GM18861 (cell line): ENCODE data around the gene PECR.
A peak's percentile ranks its signal among the peaks of the same experiment; 100 is the strongest.

Experiments used
- ATAC-seq: cut with Tn5 transposase; IDR thresholded peaks from one replicate; pipeline ENCODE4 v1.9.1; 2021; ENCODE audit not compliant: unreplicated experiment

Gene PECR

GRCh38 chr2:216081487-216082116 is at the start of gene PECR, which contains the start of gene TMEM169:
PECR (minus strand) TSS chr2:216081809; CDS start chr2:216081741, 68 bp downstream.
TMEM169 (plus strand) TSS chr2:216081919; CDS start chr2:216095964, 14,045 bp downstream.
- ATAC-seq, result peak; percentile 71

- ATAC-seq, result no peak
Observed at GRCh38 chr2:216130346-216130971, 48.9 kb upstream of the PECR start.

- ATAC-seq, result no peak
Observed at GRCh38 chr2:216126943-216127342, 45.3 kb upstream of the PECR start.

GRCh38 chr2:216121255-216121654 is 39.6 kb upstream of the PECR start:
- no peak for ATAC-seq

- ATAC-seq, result no peak
Observed at GRCh38 chr2:216119986-216120385, 38.4 kb upstream of the PECR start.

- no peak for ATAC-seq
Observed at GRCh38 chr2:216119146-216119545, 37.5 kb upstream of the PECR start.

GRCh38 chr2:216118474-216118873 is 36.9 kb upstream of the PECR start:
- no peak for ATAC-seq

- no peak for ATAC-seq
Observed at GRCh38 chr2:216117561-216118340, 36.1 kb upstream of the PECR start.

GRCh38 chr2:216116418-216116817 is 34.8 kb upstream of the PECR start:
- ATAC-seq, result no peak

GRCh38 chr2:216114714-216115531 is 33.3 kb upstream of the PECR start:
- ATAC-seq, result peak; percentile 35

GRCh38 chr2:216114382-216114713 is 32.7 kb upstream of the PECR start:
- no peak for ATAC-seq

GRCh38 chr2:216113572-216113971 is 32.0 kb upstream of the PECR start:
- peak; percentile 58 for ATAC-seq

- ATAC-seq, result no peak
Observed at GRCh38 chr2:216112926-216113325, 31.3 kb upstream of the PECR start.

- ATAC-seq, result no peak
Observed at GRCh38 chr2:216111122-216111521, 29.5 kb upstream of the PECR start.

- no peak for ATAC-seq
Observed at GRCh38 chr2:216110620-216111019, 29.0 kb upstream of the PECR start.

GRCh38 chr2:216109962-216110614 is 28.5 kb upstream of the PECR start:
- ATAC-seq, result no peak

GRCh38 chr2:216108967-216109921 is 27.6 kb upstream of the PECR start, which contains the start of gene XRCC5:
XRCC5 (plus strand) TSS chr2:216109348; CDS start chr2:216109437, 89 bp downstream.
- ATAC-seq, result peak; percentile 37

- no peak for ATAC-seq
Observed at GRCh38 chr2:216108310-216108966, 26.8 kb upstream of the PECR start.

GRCh38 chr2:216107760-216108159 is 26.2 kb upstream of the PECR start:
- no peak for ATAC-seq
